Stimulated activated CD8-positive, alpha-beta memory T cell treated with anti-CD3 and anti-CD28 coated beads, Interleukin-7, amount 100 ng/mL, for 1 hour (primary cell): ENCODE measurements around the gene APLP2.
"Not testable (repeated sequence)": the region's sequence is repeated elsewhere in the genome, so short reads cannot be mapped to it uniquely, and the experiment has no call there.

ENCODE experiments used
- DNase-seq, 2 donors: peaks; one replicate each; pipeline ENCODE4 v3.0.0-alpha.2; 2020; ENCODE audit warnings: low read depth in 2 of 2

APLP2 gene

GRCh38 chr11:130090517-130090916 lies 20.8 kb downstream of the APLP2 start:
- not testable (repeated sequence) for DNase-seq

- DNase-seq: not testable (repeated sequence)
These were observed 21.5 kb downstream of the APLP2 start for GRCh38 chr11:130091169-130091568.

DNA sequence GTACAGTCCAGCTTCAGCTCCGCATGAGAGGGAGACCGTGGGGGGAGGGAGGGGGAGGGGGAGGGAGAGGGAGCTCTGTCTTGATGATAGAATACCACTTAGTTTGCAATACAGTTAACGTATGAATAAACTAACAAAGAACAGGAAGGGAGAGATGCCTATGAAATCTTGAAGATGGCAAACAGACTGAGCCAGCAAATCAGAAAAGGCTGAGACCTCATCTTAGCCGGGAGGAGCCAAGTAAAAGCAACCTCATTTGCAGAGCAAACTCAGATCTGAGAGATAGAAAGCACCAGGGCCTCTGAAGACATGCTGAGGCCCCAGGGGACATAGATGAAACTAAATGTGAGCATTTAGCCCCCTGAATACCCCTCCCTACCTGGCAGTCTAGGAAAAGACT lies 23.0 kb downstream of the APLP2 start:
- DNase-seq: no peak

GRCh38 chr11:130094614-130095013 lies 24.9 kb downstream of the APLP2 start:
- no peak for DNase-seq

DNA sequence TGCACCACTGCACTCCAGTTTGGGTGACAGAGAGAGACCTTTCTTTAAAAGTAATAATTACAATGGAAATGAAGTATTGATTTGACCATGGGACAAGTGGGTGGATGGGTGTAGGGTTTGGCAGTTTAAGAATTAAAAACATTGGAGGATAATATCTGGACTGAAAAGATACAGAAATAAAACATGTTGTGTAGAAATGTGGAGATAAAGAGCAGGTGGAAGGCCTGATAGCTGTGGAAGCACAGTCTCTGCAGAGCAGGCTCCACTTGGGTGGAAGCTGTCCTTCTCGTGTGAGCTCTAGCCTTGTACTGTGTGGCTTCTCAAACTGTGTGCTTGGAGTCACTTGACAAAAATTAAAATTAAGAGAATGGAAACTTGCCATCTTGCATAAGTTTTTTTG lies 25.6 kb downstream of the APLP2 start:
- no peak for DNase-seq

- DNase-seq: no peak
These were observed 26.3 kb downstream of the APLP2 start for GRCh38 chr11:130096042-130096441.

GRCh38 chr11:130096823-130097222 lies 27.1 kb downstream of the APLP2 start:
- no peak for DNase-seq

- no peak for DNase-seq
These were observed 27.6 kb downstream of the APLP2 start for GRCh38 chr11:130097285-130097684.

DNA sequence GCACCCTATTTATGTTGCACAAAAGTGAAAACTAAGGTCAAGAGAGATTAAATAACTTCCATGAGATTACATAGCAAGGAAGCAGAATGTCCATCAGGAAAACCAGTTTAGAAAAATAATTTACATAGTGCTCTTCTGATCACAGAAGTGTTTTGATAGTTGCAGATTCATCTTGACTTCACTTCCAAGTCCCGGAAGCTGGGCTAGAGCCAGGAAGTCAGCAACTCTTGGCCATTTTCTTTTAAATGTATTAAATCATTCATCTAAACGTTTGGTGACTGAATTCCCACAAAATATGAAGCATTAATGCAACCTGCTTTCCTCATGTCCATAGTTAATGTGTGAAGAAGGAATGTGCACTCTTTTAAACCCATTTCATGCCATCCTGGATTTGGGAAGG lies 29.7 kb downstream of the APLP2 start:
- DNase-seq: no peak

DNA sequence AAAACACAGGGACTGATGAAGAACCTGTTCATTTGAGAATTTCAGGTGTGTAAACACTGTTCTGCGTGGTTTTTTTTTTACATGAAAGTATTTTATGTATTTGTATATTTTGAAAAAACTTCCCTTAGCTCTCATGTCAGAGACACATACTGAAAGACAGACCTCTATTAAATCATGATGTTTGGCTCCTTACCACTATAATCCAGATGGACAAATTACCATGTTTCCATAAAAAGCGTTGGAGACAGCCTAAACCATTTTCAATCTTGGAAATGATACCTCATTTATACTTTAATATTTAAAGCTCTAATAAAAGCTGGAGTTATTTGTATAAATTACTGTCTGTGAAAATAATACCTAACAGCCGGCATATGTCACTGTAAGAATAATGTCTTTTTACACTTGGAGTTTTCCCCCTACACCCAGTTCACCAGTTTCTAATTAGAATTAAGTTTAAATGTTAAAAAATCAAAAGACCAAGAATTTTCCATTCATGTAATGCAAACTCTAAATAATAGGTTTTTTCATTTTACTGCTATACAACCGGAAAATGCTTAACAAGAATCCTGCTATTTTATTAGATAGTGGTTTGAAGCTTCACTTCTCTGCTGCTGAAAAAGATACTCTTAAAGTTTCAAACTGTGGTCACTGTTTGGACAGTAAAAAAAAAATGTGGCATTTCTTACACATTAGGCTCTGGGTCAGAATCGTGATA lies 30.8 kb downstream of the APLP2 start:
- DNase-seq: no peak

- no peak for DNase-seq
These were observed 32.0 kb downstream of the APLP2 start for GRCh38 chr11:130101661-130102060.

DNA sequence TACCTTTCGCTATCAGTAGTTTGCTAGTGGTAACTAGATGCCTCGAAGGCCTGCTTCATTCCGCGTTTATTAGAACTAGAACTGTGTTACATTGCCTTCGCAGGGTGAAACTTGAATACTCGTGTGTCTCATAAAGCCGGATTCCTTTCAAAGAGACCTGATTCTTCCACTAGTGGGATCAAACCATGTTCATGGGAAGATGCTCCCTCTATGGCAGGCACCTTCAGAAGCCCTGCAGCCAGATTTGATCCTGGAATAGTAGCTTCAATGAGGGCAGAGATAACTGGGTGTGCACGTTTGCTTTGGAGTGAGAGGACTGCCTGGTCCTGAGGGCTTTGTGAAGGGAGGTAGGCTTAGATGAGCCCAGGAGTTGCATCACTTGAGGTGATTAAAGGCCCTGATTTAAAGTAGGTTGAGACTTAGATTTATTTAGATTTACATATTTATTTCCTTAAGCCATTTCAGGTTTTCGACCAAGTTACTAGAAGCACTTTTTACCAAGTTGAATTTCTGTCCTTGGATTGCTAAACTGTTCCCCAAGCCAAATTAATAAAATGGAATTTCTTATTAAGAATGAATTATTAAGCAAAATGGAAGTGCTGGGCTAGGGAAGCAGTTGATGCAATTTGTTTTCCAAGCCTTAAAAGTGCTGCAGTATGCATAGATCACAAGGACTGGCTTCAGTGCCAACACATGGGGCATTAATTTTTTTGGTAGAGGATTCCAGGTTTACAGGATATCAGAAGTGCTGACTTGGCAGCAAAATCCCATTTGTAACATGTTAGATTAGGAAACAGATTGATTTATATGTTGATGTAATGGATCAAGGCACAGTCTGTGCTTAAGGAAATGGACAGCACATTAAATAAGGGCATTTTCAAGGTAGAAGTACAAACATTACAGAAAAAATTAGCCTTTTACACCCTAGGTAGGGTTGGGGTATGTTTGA lies 32.9 kb downstream of the APLP2 start:
- no peak for DNase-seq

GRCh38 chr11:130103296-130103814 lies 33.7 kb downstream of the APLP2 start:
- no peak for DNase-seq

DNA sequence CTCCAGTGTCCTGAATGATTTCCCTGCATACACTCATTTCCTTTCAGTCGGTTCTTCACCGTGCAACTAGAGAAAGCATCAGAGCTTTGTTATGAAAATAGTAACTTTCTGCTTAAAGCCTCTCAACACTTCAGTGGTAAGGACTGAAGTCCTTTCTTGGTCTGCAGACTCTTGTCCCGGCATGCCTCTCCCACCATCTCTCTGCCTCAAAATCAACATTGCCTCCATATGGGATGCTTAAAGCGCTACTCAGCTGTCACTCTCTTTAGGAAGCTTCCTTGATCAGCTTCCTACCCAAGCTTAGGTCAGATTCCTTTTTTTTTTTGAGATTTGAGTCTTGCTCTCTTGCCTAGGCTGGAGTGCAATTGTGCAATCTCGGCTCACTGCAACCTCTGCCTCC lies 36.7 kb downstream of the APLP2 start:
- DNase-seq: no peak

DNA sequence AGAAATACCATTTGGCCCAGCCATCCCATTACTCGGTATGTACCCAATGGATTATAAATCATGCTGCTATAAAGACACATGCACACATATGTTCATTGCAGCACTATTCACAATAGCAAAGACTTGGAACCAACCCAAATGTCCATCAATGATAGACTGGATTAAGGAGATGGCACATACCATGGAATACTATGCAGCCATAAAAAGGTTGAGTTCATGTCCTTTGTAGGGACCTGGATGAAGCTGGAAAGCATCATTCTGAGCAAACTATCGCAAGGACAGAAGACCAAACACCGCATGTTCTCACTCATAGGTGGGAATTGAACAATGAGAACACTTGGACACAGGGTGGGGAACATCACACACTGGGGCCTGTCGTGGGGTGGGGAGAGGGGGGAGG lies 39.0 kb downstream of the APLP2 start:
- DNase-seq: not testable (repeated sequence)

- DNase-seq: no peak
These were observed 39.7 kb downstream of the APLP2 start for GRCh38 chr11:130109386-130109785.

GRCh38 chr11:130110339-130111108 lies 40.8 kb downstream of the APLP2 start:
- DNase-seq: no peak

GRCh38 chr11:130112071-130112830 lies 42.6 kb downstream of the APLP2 start:
- DNase-seq: no peak

DNA sequence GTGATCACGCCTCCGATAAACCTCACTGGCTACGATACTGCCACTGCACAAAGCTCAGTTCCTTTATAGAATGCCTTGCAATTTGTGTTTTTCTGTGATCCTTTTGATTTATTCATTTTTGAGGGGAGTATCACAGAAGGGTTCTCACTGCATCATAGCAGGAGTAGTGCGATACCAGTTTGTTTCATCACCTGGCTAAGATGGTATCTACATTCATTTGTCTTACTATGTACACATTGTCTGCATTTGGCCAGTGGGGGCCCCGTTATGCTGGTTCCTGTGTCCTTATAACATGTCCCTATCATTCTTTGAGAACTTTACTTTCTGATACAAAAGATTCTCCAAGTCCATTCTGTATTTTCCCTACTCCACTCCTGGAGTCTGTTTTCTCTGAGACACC lies 44.6 kb downstream of the APLP2 start:
- no peak for DNase-seq

- no peak for DNase-seq
These were observed 45.0 kb downstream of the APLP2 start for GRCh38 chr11:130114726-130115125.

DNA sequence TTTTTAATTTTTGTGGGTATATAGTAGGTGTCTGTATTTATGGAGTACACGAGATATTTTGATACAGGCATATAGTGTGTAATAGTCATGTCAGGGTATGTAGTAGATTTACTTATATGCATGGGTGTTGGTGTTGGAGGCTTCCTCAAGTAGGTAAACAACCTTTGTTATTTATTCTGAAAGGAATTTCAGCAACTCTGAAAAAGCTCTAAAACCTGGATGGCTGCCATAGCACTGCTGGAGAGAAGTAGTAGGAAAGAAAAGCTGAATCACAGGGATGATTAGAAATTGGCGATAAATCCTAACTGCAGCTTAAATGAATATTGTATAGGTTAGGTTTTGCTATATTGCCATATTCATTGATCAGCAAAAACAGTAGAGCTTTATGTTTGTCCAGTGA lies 45.5 kb downstream of the APLP2 start:
- no peak for DNase-seq
